Measurements from ENCODE around the gene PINLYP. TPM values are rescaled to one million over a fixed set of nuclear protein-coding genes. Genes with fewer than 3 reads are reported as not detected.
A peak's percentile ranks its signal among the peaks of the same experiment; 100 is the strongest.

The PINLYP gene
- total RNA-seq, 2 experiments from 2014 or later, result 0.40 to 4.9 TPM

GRCh38 chr19:43570174-43570791 lies 5.3 kb upstream of the PINLYP start:
- Histone ChIP-seq H3K9me3 (ENCODE audit: low read length) (no peaks in the 10 kb centered on the region), H2AFZ (ENCODE audit: low read length) (no peak overlapping the region), H3K79me2 (ENCODE audit: insufficient read depth, low read depth, low read length) (peaks cover 11% of the 10 kb centered on the region; the same call in 1 of the 2 replicates), H3K4me2 (ENCODE audit: low read length) (no peak overlapping the region), H3K27ac (ENCODE audit: low read depth, low read length, poor library complexity, severe bottlenecking) (no peak overlapping the region), H3K4me3 (ENCODE audit: low read depth, low read length, poor library complexity, severe bottlenecking) (no peak overlapping the region), H3K9me2 (ENCODE audit: insufficient read depth, low read length) (no peaks in the 10 kb centered on the region), H3K36me3 (ENCODE audit: insufficient read depth, low read length) (peaks cover 10% of the 10 kb centered on the region), H4K20me1 (ENCODE audit: insufficient read depth, low read length) (no peaks in the 10 kb centered on the region), H3K4me1 (ENCODE audit: insufficient read depth, low read length, poor library complexity, severe bottlenecking) (peaks cover 5% of the 10 kb centered on the region)
- ChIA-PET CTCF (ENCODE audit: unreplicated experiment) (no interaction called here), POLR2A (no interaction called here)
- TF ChIP-seq EZH2phosphoT487 (IDR thresholded peaks at IDR 0.05; ENCODE audit: borderline replicate concordance, low read depth, low read length) (no peak), CTCF (conservative IDR thresholded peaks at IDR 0.05; ENCODE audit: low read length) (0 out of 2 replicates have a peak, but pooled peaks have one; percentile 13)
- BruUV-seq (replicated peaks), result no TSS peak
- DNase-seq (ENCODE audit: low spot score), result peak; percentile 18
- intact Hi-C loops (cut with micrococcal nuclease; ENCODE audit: unreplicated experiment), result no loop called here

- H3K9me2 ChIP-seq (ENCODE audit: insufficient read depth, low read length), result no peaks in the 10 kb centered on the region
- BruUV-seq (replicated peaks), result no TSS peak
- no peak overlapping the region for H3K27ac ChIP-seq (ENCODE audit: low read depth, low read length, poor library complexity, severe bottlenecking)
- no peak for DNase-seq (ENCODE audit: low spot score)
- no peak overlapping the region for H3K4me3 ChIP-seq (ENCODE audit: low read depth, low read length, poor library complexity, severe bottlenecking)
- no peaks in the 10 kb centered on the region for H4K20me1 ChIP-seq (ENCODE audit: insufficient read depth, low read length)
- H2AFZ ChIP-seq (ENCODE audit: low read length), result no peak overlapping the region
- H3K4me2 ChIP-seq (ENCODE audit: low read length), result no peak overlapping the region
- ChIA-PET POLR2A (no interaction called here), CTCF (ENCODE audit: unreplicated experiment) (no interaction called here)
- intact Hi-C loops (cut with micrococcal nuclease; ENCODE audit: unreplicated experiment), result no loop called here
- H3K36me3 ChIP-seq (ENCODE audit: insufficient read depth, low read length), result peaks cover 10% of the 10 kb centered on the region
- no peak for TF ChIP-seq CTCF (conservative IDR thresholded peaks at IDR 0.05; ENCODE audit: low read length)
- TF ChIP-seq EZH2phosphoT487 (IDR thresholded peaks at IDR 0.05; ENCODE audit: borderline replicate concordance, low read depth, low read length), result no peak
- H3K79me2 ChIP-seq (ENCODE audit: insufficient read depth, low read depth, low read length), result peaks cover 11% of the 10 kb centered on the region; the same call in 1 of the 2 replicates
- H3K9me3 ChIP-seq (ENCODE audit: low read length), result no peaks in the 10 kb centered on the region
- H3K4me1 ChIP-seq (ENCODE audit: insufficient read depth, low read length, poor library complexity, severe bottlenecking), result peaks cover 12% of the 10 kb centered on the region
These were observed 3.4 kb upstream of the PINLYP start for GRCh38 chr19:43572171-43572588.
